AG04449 (cell line): ENCODE data around the gene EFHD2.
"Not testable (repeated sequence)": the region's sequence is repeated elsewhere in the genome, so short reads cannot be mapped to it uniquely, and the experiment has no call there.

Source experiments
- CTCF ChIA-PET: fragments of 350-600 bp; formaldehyde crosslinking; extraction: SDS; loops from one replicate; lab custom pipeline; 2021; ENCODE audit warnings: antibody characterized with exemption; lab: Yijun Ruan, JAX
- POLR2A ChIA-PET: fragments of 400-600, 350-600 bp; formaldehyde crosslinking; extraction: SDS; loops from one replicate; lab custom pipeline; 2020; ENCODE audit warnings: antibody characterized with exemption, inconsistent platforms; lab: Yijun Ruan, JAX
- DNase-seq: peaks from one replicate; pipeline ENCODE4 v3.0.0-alpha.2; 2010; ENCODE audit warnings: low read depth, low spot score
- H3K4me3 ChIP-seq: 2 replicates; pipeline ENCODE4 v1.5.1; 2011; ENCODE audit warnings: low read depth, mild to moderate bottlenecking, control low read depth, low read length
- CTCF ChIP-seq: IDR thresholded peaks from one replicate; pipeline ENCODE4 v1.5.1; 2011; ENCODE audit warnings: mild to moderate bottlenecking, moderate library complexity, low read length, control low read depth, inconsistent platforms; ENCODE audit not compliant: insufficient read depth; ENCODE audit errors: missing control alignments

Gene EFHD2

GRCh38 chr1:15456313-15456954 lies 46.7 kb downstream of the EFHD2 start, which contains the start of gene CELA2A:
Gene CELA2A, plus strand, starts transcription at chr1:15456732. Its CDS starts 22 bp downstream, at chr1:15456754.
- DNase-seq: no peak
- POLR2A ChIA-PET: no interaction called here
- CTCF ChIA-PET: no interaction called here
- TF ChIP-seq CTCF: no peak
- no peak within 1 kb of the TSS for H3K4me3 ChIP-seq

- H3K4me3 ChIP-seq: no peak overlapping the region
- TF ChIP-seq CTCF: no peak
- ChIA-PET CTCF (no interaction called here), POLR2A (no interaction called here)
- DNase-seq: no peak
Measured at GRCh38 chr1:15457585-15457984, 47.9 kb downstream of the EFHD2 start.

GRCh38 chr1:15458388-15458787 lies 48.7 kb downstream of the EFHD2 start:
- H3K4me3 ChIP-seq, CTCF ChIA-PET, POLR2A ChIA-PET, DNase-seq: not testable (repeated sequence)

- TF ChIP-seq CTCF: no peak
- ChIA-PET POLR2A (no interaction called here), CTCF (no interaction called here)
- no peak for DNase-seq
- no peak overlapping the region for H3K4me3 ChIP-seq
Measured at GRCh38 chr1:15459771-15460707, 50.4 kb downstream of the EFHD2 start.

- POLR2A ChIA-PET: no interaction called here
- TF ChIP-seq CTCF: no peak
- CTCF ChIA-PET: no interaction called here
- DNase-seq: no peak
- no peak overlapping the region for H3K4me3 ChIP-seq
Measured at GRCh38 chr1:15460708-15461095, 51.0 kb downstream of the EFHD2 start.

GRCh38 chr1:15463064-15463800 lies 53.5 kb downstream of the EFHD2 start:
- DNase-seq, POLR2A ChIA-PET, CTCF ChIA-PET, H3K4me3 ChIP-seq: not testable (repeated sequence)

GRCh38 chr1:15463926-15464322 lies 54.2 kb downstream of the EFHD2 start:
- POLR2A ChIA-PET, CTCF ChIA-PET, DNase-seq, H3K4me3 ChIP-seq: not testable (repeated sequence)
